HG03095 (cell line): ENCODE data around the gene HES5.

Experiments used
- ATAC-seq: cut with Tn5 transposase; IDR thresholded peaks from one replicate; pipeline ENCODE4 v1.9.1; 2021; ENCODE audit warnings: moderate library complexity; ENCODE audit not compliant: unreplicated experiment

The HES5 gene

DNA sequence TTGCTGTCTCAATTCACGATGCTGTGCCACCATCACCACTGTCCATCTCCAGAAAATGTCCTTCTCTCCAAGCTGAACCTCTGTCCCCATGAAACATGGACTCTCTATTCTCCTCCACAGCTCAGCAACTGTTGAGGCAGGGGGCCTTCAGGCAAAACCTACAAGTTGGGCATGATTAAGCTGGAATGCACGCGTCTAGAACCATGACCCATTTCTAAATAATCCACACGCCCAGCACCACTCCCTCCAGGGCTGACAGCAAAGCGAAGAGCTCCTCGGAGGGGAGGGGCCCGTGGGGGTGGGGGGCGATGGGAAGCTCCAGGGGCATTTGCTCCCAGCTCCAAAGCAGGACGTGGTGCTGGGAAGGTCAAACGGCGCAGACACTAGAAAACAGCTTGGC lies 3.3 kb upstream of the HES5 start:
- ATAC-seq, result no peak

- ATAC-seq, result no peak
Observed at GRCh38 chr1:2532485-2533160, 2.6 kb upstream of the HES5 start.

- no peak for ATAC-seq
Observed at GRCh38 chr1:2530513-2531361, 674 bp upstream of the HES5 start.

DNA sequence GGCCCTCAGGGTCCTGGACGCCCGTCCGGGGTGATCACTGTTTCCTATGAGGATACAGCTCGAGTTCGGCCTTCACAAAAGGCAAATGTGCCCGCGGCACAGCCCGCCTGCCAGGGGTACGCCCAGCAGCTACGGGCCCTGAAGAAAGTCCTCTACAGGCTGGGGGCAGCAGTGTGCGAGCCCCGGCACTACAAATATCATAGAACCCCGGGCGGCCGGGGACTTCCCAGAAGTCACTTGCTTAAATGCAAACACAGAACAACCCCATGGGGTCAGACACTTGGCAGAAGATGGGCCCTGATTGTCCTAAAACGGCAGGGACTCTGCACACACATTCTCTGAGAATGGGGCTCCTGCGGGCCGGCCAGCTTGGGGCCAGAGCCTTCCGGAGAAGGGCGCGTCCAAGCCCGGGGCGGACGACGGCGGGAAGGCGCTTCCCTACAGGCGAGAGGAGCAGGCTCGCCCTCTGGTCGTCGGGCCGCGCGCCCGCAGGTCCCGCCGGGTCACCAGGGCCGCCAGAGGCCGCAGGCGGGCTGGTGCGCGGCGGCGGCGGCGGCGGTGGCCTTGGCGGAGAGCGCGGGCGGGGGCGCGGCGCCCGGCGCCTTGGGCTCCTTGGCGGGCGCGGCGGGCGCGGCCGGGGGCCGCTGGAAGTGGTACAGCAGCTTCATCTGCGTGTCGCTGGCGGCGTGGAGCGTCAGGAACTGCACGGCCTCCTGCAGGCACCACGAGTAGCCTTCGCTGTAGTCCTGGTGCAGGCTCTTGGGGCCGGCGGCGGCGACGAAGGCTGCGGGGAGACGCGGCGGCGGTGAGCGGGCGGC lies 888 bp downstream of the HES5 start:
- ATAC-seq, result no peak

DNA sequence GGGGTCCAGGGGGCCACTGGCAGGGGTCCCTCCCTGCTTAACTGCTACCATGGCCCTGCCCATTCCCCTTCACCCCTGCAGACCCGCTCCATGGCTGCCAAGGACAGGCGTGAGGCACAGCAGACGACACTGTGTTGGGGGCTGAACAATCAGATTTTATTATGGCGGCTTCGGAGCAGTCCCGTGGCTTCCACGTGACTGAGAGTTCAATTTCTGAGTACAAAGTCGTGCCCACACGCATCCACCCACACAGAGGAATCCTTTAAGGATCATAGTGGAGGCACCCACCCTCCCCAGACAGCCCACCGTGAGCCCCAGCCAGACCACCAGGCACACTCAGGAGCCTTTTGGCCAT lies 1.5 kb downstream of the HES5 start:
- ATAC-seq, result no peak

DNA sequence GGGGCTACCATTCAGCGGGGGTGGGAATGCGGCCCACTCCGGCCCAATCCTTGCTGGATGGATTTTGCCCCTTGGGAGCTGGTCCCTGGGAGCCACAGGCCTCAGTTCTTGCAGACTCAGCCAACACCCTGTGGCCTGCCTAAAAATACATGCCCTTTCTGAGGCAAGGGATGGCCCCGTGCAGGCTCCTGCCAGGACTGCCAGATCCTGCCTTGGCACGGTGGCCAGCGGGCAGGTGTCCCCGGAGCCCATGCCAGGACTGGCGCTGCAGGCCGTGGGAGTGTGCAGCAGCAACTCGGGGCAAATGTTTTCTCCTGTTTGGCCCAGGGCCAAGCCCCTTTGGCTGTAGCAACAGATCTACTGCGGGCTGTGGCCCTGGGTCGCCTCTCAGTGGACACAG lies 2.0 kb downstream of the HES5 start:
- no peak for ATAC-seq

- no peak for ATAC-seq
Observed at GRCh38 chr1:2527556-2527860, 2.6 kb downstream of the HES5 start.

DNA sequence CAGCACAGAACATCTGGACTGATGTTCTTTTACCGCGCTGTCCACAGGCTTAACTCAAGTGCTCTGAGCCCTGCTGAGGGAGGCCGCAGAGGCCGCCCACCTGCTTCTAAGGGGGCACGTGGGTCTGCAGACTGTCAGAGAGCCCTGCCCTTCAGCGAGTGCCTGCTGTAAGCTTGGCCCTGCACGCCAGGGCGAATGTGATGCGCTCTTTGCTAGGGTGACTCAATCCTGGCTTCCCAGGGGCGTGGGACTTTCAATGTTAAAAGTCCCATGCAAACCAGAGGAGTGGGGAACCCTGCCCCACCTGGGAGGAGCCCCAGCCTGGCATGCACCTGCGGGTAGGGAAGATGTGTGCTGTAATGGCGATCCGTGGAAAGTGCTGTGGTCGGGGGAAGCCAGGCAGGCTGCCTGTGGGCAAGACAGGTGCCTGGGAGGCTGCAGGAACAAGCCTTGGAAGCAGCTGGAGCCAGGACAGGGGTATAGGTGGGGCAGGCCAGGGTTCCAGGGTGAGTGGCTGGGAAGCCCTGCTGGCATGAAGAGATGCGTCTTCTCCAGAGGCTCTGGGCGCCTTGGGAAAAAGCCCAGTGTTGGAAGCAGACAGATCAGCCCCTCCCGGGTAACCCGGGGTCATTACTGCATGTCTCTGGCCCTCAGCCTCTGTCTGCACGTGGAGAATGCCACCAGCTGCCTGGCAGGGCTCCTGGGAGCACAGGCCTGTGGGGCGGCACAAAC lies 3.1 kb downstream of the HES5 start:
- peak; percentile 24 for ATAC-seq

DNA sequence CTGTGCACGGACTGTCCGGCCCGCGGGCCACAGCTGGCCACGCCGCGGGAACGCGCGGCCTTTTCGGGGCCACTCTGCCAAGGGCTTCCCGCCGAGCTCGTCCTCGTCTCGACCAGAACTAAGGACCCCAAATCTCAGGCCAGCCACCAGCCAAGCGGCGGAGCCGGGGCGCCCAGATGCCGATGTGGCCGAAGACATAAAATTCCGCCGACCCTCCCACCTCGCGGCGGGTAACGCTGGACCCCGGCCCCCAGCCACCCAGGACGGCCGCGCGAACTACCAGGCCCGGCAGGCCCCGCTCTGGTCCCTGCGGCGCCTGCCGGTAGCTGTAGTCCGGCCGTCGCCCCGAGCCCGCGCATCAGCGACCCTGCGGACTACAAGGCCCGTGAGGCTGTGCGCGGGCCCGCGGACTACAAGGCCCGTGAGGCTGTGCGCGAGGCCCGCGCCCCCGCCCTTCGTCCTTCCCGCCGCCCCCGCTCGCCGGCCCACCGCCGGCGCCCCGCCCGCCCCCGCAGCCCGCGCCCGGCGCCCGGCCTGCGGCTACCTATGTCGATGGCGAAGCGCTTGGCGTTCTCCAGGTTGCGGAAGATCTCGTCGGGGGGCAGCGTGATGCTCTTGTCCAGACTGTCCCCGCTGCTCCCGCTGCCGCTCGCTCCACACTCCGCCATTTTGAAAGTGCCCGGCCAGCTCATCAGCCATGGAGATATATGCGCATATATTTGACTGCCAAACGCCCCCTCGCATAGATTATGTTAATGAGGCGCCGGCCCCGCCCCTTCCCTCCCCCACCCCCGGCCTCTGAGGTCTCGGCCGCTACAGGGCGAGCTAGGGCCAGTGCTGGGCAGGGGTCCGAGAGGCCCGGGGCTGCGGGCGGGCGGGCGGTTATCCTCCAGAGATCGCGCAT lies 3.9 kb downstream of the HES5 start, which contains the start of gene PANK4:
Gene PANK4 (minus strand): TSS at position 677 of the 904 bp plus-strand sequence. CDS start 9 bp downstream, at position 668.
- peak; percentile 87 for ATAC-seq

GRCh38 chr1:2525572-2525919 lies 4.5 kb downstream of the HES5 start:
- ATAC-seq, result no peak

DNA sequence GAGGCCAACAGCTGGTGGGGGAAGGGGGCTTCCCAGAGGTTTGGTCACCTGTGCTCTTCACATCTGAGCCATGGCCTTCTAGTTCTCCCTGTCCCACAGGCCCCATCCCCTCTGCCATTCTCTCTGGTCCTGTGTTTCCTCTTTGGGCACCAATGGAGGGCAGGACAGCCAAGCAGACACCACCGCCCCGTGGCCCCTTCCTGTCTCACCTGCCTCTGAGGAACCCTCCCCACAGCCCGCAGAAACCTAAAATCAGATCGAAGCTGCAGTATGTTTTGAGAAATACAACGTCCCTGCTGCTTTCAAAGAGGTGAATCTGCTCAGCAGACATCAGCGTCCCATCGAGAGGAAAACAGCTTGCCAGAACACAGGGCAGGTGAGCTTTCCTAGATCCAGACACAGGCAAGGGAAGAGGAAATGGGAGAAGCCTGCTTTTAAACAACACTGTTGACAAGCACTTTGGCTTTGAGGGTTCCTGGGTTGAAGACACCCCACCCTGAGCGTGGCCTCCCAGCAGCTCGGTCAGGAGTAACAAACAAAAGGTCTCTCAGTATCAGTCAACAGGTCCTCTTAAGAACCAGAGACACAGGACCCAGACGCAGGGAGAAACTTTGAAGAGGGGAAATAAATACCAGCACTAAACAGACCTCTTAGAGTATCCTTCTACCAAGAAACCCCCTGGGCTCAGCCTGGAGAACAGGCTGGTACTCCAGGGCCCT lies 6.0 kb downstream of the HES5 start:
- ATAC-seq, result no peak

GRCh38 chr1:2523191-2523890 lies 6.7 kb downstream of the HES5 start:
- no peak for ATAC-seq

GRCh38 chr1:2522230-2522629 lies 7.8 kb downstream of the HES5 start:
- ATAC-seq, result no peak

GRCh38 chr1:2520806-2521205 lies 9.3 kb downstream of the HES5 start:
- no peak for ATAC-seq

DNA sequence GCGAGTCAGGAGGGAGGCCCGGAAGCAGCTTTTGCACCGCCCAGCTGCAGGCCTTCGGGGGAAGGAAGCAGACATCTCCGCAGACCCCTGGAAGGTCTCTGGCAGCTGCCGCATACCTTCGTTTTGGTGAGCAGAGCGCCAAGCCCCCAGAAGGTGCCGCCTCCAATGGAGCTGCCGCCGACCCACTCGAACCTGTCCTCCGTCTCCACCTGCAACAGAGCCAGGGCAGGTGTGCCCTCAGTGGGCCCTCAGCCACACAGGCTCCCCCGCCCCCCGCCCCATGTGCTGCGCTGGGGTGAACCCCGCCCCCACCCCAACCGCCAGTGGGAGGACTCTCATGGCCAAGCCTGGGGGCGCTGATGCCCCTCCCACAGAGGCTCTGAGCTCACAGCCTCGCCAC lies 9.9 kb downstream of the HES5 start:
- ATAC-seq, result no peak

DNA sequence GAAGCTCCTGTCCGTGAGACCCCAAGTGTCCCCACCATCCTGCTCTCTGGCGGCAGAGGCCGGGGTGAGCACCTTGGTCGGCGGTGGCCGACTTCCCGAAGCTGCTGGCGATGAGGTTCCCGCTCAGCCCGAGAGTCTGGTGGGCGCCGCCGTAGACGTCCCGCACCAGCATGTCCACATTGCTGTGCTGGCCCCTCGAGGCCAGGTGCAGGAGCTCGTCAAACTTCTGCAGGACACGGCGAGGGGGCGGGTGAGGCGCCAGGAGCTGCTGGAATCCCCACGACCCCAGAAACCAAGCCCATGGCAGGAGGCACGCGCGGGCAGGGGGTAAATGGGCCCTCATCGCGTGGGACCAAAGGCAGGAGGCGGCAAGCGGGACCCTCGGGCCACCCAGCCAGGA lies 10.3 kb downstream of the HES5 start:
- ATAC-seq, result no peak

- ATAC-seq, result no peak
Observed at GRCh38 chr1:2519029-2519685, 10.9 kb downstream of the HES5 start.

DNA sequence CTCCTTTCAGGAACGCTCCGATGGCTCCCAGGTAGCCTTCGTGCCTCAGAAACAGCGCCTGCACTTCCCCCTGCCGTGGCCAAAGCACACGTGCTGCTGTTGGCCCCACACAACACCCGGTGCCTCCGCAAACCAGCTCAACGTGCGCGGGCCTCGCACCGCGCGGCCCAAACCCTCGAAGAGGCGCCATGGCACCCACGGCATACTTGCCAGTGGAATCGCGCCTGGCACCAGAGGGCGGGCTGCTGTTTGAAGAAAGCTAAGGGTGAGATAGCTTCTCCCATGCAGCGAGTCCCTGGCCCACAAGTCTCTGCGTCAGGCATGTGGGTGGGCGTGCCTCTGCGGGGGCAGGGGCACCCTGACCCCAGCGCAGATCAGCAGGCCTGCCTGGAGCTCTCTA lies 11.5 kb downstream of the HES5 start:
- ATAC-seq, result no peak
